Esophagus mucosa (tissue), 1 donor: ENCODE data around the gene GPR132. TPM values are rescaled to one million over a fixed set of nuclear protein-coding genes. Genes with fewer than 3 reads are reported as not detected.

Experiments
- ATAC-seq: fragments of 200-7000 bp; cut with Tn5 transposase; one replicate; pipeline ENCODE4 v1.9.1; 2020
- total RNA-seq: library from RNA; stranded (reverse); gene quantifications from one replicate; pipeline ENCODE4 v1.2.4, GENCODE V29; 2023
- donor health status: DM: yes; HTN: yes; CAD: no.

The GPR132 gene
- total RNA-seq, 1 donor from 2014 or later = 0.36 TPM

DNA sequence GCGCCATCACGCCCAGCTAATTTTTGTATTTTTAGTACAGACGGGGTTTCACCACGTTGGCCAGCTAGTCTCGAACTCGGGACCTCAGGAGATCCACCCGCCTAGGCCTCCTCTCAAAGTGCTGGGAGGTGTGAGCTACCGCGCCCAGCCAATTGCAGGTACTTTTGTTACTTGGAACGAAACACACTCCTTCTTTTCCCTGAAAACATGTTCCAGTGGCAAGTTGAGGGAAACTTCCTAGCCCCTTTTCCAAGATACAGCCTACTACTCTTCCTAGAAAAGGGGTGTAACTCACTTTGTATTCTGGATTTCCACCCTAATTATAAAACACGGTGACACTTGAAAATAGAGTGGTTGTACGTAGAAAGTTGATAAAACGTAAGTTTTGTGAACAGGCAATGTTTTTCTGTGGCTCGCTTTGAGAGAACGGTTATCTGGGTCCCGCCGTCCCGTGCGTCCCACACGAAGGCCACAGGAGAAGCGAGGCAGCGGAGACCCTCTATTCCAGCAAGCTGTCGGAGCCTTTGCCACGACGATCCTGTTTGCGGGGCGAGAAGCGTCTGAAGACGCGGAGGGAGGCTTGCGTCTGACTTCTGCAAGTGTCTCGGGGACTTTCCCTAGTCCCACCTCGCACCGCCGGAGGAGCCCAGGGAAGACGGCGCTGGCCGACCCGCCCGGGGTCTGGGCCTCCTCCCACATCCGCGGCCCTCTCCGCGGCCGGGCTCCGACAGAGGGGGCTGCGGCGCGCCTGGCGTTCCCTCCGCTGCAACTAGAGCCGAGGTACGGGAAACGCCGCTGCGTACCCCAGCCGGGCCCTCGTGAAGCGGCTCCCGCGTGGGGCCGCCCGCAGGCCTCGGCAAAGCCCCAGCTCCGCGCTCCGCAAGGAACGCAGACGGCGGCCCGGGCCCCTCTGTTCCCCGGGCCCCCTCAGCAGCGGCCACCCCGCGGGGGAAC is 45.1 kb downstream of the GPR132 start:
- ATAC-seq = peak; percentile 3

DNA sequence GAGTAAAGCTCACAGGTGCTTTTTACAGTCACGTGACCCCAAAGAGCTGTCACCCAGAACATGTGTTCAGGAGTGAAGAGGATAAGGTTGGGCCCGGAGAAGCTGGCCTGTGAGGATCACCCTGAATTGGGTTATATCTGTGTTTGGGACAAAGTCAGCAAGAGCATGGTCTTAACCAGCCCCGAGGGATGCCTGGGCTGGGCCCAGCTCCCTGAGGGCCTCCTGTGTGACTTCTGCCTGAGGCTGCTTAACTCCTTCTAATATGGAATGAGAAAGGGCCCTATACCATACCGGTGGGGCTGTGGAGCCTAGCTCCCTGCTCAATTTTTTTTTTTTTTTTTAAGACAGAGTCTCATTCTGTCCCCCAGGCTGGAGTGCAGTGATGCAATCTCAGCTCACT is 46.8 kb downstream of the GPR132 start:
- no peak for ATAC-seq

DNA sequence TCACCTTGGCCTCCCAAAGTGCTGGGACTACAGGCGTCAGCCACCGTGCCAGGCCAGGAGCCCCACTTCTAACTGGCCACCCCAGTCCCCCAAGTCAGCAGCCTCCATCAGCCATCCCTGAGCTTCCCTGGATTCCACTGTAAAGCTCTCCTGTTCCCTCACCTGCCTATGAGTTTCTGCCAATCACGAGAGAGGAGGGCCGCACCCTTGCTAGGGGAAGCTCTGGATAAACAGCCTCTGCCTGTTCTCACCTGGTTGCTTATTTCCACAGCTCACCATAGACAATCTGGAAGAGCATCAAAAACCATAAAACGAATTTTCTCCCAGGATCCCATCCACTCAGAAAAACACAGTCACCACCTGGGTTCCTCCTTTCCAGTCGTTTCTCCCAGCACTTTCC is 49.3 kb downstream of the GPR132 start:
- ATAC-seq = peak; percentile 65

DNA sequence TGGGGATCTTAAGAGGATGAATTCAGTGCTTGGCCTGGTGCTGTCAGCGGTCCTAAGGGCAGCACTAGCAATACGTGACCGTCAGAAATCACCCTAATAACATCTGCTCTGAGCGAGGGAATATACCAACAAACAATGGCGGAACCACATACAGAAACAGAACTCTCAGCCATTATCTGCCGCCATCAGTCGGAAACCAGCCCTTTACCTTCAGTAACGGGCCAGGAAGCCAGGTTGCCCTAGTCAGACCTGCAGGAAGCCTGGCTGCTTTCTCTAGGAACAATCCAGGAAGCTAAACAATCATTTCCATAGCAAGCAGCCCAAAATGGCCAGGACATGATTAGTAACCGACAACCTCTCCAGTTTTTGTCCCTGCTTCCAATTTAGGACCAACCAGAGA is 50.0 kb downstream of the GPR132 start:
- no peak for ATAC-seq

DNA sequence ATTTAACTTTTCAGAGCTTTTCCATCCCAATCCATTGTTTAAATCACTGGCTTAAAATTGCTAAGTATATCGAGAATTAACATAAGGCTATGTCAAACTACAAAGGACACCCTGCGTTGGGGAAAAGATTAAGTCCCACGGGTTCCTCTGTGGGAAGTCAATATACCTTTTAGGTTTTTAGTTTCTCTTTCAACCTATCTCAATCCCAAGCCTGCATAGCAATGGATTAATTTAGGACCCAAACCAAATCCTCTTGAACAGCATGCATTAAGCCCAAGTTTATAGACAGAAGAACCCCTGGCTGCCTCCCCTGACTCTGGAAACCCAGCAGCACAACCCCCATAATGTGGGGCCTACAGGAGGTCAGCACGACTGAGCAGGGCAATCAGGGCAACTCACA is 50.6 kb downstream of the GPR132 start:
- ATAC-seq = no peak

DNA sequence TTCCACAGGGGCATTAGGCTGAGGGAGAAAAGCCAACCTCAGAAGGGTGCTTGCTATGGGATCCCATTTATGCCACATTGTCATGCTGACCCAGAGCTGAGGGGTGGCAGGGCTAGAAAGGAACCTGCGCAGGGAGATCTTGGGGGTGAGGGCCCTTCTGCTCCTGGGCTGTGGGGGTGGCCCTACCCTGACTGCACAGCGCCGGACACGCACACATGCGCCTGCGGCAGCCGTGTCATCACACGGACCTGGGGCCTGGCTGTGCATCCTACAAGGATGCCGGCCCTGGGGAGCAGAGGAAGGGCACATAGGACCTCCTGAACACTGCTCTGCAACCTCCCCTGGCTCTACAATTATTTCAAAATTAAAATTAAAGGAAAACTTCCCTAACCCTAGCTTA is 51.2 kb downstream of the GPR132 start:
- peak; percentile 2 for ATAC-seq

DNA sequence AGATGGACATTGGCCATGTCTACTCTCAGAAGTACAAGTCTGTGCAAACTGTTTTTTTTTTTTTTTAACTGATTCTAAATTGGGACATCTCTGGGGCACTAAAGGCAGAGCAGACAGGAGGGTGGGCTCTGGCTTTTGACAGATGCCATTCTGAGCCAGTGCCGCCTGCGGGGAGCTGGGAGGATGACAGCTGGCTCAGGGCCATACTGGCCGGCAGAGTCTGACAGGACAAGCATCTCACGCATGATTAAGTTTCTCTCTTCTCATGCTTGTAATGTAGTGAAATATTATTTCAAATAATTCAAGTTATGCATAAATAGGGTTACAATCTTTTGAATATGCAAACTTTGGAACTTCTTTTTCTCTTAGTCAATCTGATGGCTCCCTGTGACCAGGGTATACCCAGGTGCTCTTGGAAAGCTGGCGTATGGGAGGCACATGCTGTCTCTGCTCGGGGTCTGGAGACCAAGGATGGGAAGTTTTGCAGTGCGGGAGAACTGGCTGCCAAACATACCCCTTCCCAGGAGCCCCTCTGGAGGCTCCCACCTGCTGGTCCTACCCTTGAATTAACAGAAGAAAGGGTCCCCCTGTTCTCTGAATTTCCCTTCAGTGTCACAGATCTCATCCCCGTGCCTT is 52.0 kb downstream of the GPR132 start:
- ATAC-seq = no peak

DNA sequence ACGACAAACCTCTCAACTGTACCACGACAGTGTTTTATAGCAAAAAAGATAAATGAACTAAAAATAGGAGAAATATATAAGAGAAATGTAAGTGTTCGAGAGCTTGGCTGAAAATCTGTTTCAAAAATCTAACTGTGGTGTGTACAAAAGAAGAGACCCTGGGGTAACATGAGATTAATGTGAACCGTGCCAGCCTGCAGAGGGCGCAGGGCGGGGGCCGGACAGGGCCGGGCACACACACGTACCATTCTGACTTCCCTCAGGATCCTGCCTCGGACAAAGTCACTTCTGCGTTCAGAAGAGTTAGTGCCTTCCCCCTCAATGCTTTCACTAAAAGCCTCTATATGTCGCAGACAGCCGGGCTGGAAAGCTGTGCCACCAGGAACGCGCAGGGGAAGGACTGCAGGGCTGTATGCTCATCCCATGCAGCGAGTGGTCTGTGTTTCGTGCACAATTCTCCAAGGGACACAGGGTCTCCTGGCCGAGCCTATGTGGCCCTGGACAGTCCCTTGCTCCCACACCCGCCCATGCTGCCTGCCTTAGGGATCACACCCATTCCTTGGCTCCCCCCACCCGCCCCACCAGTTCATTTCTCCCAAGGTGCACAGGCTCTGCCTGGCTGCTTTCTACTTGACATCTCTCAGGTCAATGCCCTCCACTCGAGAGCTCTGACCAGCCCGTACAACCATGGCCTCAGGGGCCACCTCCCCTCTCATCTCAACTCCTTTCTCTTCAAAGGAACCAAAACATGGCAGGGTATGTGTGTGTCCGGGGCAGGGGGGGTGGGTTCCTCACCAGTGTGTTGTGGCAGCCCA is 52.9 kb downstream of the GPR132 start:
- no peak for ATAC-seq

DNA sequence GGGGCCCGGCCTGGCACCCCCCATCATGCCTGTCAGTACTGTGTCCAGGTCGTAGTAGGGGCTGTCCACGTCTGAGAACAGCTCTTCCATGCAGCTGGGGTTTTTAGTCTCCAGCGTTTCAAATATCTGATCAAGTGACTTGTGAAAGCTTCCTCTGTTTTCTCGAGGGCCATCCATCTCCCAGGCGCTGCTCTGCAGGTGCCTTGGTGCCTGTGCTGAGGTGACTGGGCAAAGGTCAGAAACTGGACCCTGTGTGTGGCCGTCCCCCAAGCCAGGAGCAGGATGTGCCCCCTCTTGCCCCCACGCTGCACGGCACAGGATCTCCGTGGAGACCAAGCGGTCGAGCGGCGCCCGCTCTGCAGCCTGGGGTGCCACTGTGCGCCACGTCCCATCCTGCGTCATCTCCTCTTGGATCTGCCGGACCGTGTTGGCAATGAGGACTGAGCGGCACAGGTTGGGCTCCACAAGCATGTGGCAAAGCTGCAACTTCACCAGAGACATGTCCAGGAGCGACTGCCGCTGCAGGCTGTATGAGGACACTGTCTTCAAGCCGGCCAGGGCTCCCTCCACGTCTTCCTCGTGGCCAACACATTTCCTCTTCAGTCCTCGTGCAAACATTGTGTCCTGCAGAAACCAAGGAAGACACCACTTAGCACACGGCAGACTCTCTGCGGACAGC is 53.8 kb downstream of the GPR132 start:
- no peak for ATAC-seq

DNA sequence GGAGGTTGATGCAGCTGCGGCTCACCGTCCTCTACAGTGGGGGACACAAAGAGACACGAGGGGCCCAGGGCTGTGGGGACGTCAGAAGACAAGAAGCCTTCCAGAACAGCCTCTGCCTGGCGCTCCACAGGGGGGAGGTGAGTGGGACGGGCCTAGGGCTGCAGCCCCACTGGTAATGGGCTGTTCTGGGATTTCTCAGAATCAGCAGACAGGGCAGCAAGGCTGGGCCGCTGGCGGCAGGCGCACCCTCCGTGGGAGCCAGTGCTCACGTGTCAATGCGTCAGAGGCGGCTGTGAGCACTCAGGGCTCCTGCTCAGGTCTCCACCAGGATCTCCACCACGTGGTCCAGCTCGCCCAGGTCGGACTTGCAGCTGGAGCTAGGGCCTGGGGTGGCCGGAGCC is 54.3 kb downstream of the GPR132 start:
- no peak for ATAC-seq

DNA sequence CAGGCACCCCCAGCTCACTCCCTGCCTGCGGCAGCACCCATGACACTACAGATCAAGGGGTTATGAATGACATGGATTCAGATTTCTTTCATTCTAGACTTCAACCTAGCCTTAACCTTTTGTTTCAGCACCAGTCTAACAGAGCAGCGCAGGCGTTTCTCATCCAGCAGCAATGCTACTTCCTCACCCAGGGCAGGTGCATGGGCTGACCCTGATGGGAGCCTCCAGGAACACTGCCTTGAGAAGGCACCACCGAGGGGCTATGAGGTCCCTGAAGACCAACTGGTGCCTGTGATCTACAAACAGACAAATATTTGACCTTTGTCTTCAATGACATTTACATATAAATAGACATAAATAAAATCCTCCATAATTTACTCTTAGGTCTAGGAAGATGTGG is 55.1 kb downstream of the GPR132 start:
- ATAC-seq = no peak

DNA sequence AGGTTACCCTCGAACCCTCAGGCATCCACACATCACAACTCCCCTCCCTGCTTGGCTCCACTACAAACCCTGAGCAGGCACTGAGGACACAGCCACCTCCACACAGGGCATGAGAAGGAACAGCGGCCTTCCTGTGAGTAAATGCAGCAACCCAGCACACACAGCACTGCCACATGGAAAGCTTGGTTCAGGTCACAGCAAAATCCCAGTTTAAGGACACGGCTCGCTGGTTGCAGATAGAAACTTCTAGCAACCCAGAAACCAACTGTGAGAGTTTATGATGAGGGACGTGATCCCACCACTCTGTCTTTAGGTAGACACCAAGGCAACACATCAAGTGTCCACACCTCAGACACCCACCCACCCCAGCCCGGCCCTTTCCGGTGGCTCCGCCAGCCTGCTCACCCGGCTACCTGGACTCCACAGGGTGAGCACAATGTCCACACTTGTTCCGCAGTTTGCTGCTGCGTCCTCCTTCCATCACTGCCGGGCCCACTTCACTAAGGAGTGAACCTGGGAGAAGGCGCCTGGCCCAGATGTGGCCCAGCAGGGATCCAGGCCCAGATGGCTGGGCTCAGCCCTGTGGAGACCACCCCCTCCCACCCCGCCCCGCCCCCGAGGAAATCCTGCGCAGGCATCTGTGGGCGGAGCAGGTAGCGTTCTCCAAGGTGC is 57.5 kb downstream of the GPR132 start:
- ATAC-seq = no peak

DNA sequence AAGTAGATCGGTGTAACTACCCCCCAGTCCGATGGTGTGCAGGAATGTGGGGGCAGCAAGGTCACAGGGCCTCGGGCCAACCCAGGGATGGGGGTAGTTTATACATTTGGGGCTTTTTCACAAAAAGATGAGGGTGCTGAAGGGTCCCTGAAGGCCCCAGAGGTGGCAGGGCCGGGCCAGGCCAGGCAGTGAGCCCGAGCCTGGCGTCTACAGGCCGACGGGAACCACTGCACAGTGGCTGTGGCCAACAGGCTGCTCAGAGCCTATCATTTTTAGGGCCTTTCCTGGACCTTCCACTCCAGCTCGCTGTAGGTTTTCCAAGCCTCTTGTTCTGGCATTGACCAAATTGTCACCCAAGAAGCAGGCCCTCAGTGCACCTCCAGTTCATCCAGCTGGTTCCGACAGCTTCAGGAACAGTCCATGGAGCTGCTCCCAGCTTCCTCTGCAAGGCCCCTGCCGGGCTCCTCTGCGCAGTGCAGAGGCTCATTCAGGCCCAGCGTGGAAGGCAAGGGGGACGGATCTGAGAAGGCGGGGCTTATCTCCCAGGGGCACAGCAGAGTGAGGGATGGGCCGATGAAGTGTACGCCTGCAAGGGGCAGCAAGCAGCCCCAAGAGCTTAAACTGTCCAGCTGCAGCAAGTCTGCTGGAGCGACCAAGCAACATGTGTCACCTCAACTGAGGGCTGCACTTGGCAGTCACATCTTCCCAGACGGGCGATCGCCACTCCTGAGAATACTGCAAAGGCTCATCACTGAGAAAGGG is 58.2 kb downstream of the GPR132 start:
- no peak for ATAC-seq

DNA sequence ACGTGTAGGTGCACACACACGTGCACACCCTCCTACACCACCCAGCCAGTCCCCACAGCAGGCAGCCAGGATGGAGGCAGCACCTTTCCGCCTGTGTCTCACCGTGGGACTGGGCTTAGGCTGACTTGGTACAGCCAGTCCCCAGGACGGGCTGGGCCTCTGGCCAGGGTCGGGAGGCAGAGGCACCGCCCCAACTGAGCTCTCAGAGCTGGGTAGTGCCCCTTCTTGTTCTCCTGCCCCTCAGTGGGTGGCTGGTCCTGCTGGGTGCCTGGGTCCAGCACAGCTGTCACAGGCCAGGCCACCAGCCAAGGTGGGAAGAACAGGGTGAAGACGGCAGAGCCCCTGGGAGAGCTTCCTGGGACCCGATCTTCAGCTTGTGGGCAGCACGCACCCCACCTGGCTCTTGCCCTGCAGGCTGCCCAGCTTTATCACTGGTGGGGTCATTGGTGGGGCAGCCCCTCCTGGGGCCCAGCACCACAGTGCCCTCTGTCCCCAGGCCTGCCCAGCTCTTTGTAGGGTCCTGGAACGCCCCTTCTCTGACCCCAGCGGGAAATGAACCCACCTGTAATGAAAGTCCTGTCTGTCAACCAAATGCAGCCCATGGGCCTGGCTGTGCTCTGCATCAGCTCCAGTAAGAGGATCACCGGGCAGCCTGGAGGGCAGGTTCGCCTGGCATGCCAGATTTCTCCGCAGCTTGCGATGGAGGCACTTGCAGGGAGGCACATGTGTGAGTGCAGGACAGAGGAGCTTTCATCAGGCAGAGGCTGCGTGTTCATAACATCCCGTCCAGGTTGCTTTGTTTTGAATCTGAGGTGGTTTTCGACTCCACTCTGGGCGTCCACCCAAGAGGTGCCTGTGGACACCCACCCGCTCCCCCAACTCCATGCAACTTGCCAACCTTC is 59.0 kb downstream of the GPR132 start:
- ATAC-seq = peak; percentile 35

DNA sequence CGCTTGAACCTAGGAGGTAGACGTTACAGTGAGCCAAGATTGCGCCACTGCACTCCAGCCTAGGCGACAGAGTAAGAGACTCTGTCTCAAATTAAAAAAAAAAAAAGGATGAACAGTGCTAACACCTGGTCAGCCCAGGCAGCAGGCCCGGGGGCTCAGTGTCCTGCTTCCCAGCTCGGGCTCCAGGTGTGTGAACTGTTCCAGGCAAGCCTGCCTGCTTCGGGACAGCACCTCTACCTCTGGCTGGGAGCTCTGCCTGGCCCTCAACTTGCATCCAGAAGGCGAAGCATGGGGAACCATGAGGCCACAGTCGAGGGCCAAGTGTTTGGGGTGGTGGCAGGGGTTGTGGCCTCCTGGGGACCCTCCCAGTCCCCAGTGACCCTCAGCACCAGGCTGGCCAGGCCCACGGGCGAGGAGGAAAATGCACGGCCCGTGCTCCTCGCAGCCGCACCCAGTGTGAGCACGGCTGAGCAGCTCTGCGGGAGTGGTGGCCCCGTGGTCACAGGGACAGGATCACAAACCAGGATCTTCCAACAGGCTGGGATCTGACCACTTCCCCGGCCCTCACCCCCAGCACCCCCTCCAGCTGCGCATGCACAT is 59.8 kb downstream of the GPR132 start:
- peak; percentile 40 for ATAC-seq
